Stomach (tissue), 9 donors: ENCODE measurements around the gene CRHR1. TPM values are rescaled to one million over a fixed set of nuclear protein-coding genes. Genes with fewer than 3 reads are reported as not detected.
"Not testable (repeated sequence)": the region's sequence is repeated elsewhere in the genome, so short reads cannot be mapped to it uniquely, and the experiment has no call there.

Source experiments
- DNase-seq, 2 donors: peaks; one replicate each; pipeline versions ENCODE4 v3.0.0 to v3.0.0-alpha.2; 2013 to 2019
- H3K27ac ChIP-seq, 5 donors: fragments of 200-600 bp in 4 of 5; sonication (generic) in 4 of 5; one replicate each; pipeline ENCODE4 v1.5.1; 2013 to 2019; ENCODE audit warnings: mild to moderate bottlenecking in 1 of 5, moderate library complexity in 1 of 5
- H3K27me3 ChIP-seq, 3 donors: fragments of 200-600 bp; sonication (generic); one replicate each; pipeline ENCODE4 v1.5.1; 2017 to 2019; ENCODE audit warnings: mixed run types in 1 of 3
- H3K36me3 ChIP-seq, 4 donors: fragments of 200-600 bp; sonication (generic); 1 replicate in 3 of 4; 2 replicates in 1 of 4; pipeline ENCODE4 v1.5.1; 2016 to 2019
- H3K4me1 ChIP-seq, 4 donors: fragments of 200-600 bp; sonication (generic); one replicate each; pipeline ENCODE4 v1.5.1; 2016 to 2019
- H3K4me3 ChIP-seq, 4 donors: fragments of 200-600 bp; sonication (generic) in 3 of 4; one replicate each; pipeline ENCODE4 v1.5.1; 2016 to 2019; ENCODE audit warnings: mild to moderate bottlenecking in 1 of 4
- H3K9me3 ChIP-seq, 4 donors: fragments of 200-600 bp; sonication (generic); one replicate each; pipeline ENCODE4 v1.5.1; 2016 to 2019
- CTCF ChIP-seq, 7 experiments: fragments of 450-650 bp in 4 of 7; fragments of 200-600 bp in 3 of 7; sonication (generic) in 3 of 7; IDR thresholded peaks; one replicate each; pipeline ENCODE4 v1.5.1; 2016 to 2019; ENCODE audit warnings: antibody characterized with exemption in 7 of 7, control low read depth in 2 of 7, mild to moderate bottlenecking in 1 of 7
- EP300 ChIP-seq: sonication (generic); formaldehyde crosslinking; IDR thresholded peaks from one replicate; pipeline ENCODE4 v1.6.1; 2017; ENCODE audit warnings: antibody characterized with exemption
- POLR2A ChIP-seq, 4 donors: fragments of 450-650 bp; IDR thresholded peaks; one replicate each; pipeline ENCODE4 v1.6.1; 2016; ENCODE audit warnings: antibody characterized with exemption in 4 of 4, control low read depth in 2 of 4, mild to moderate bottlenecking in 1 of 4, moderate library complexity in 1 of 4
- POLR2AphosphoS5 ChIP-seq, 3 donors: sonication (generic); formaldehyde crosslinking; IDR thresholded peaks; one replicate each; pipeline ENCODE4 v1.6.1; 2016; ENCODE audit warnings: antibody characterized with exemption in 3 of 3
- WGBS, 5 donors: extraction: QIAGEN DNeasy Blood & Tissue Kit in 3 of 5; methylation state at CpG; one replicate each; pipeline versions ENCODE4 v1.1.5 to v1.1.7; 2013 to 2018; 5-methylcytosine and 5-hydroxymethylcytosine counted together
- intact Hi-C: fragments of 100-400 bp; cut with DNase I; formaldehyde crosslinking; loops from one replicate; pipeline ENCODE4 v1.15.1; 2023; ENCODE audit warnings: low total_unique reads
- polyA plus RNA-seq, 3 donors: library from polyadenylated mRNA; stranded (reverse); fragments of 200-250 nt; gene quantifications; one replicate each; pipeline ENCODE4 v1.2.3, GENCODE V29; 2013
- total RNA-seq, 5 donors: library from RNA; depleted of rRNA; stranded (reverse); fragments of >200 nt; gene quantifications; one replicate each; pipeline versions ENCODE4 v1.1.0 to v1.2.3, GENCODE V29; 2014 to 2016
- donor health status: healthy with polysubstance abuse.
- donor health status: Bipolar disorder and iron deficiency.
- donor health status: healthy.

The CRHR1 gene
- total and polyA plus RNA-seq, 8 donors = not detected

GRCh38 chr17:45855691-45856336 lies 71.7 kb downstream of the CRHR1 start:
- 57 to 74% (median 70%) methylated on average over 2 of the region's 2 CpGs for WGBS, 5 donors
- Histone ChIP-seq H3K27ac (no peak overlapping the region), H3K4me3 (no peak overlapping the region), H3K36me3 (no peaks in the 10 kb centered on the region), H3K9me3 (no peaks in the 10 kb centered on the region), H3K4me1 (peaks cover 0 to 3% (median 0%) of the 10 kb centered on the region in 4 donors), H3K27me3 (peaks cover 0 to 63% (median 20%) of the 10 kb centered on the region in 3 donors)
- intact Hi-C loops = no loop called here
- no peak for DNase-seq
- no peak for TF ChIP-seq POLR2AphosphoS5 (IDR thresholded peaks at IDR 0.05)
- TF ChIP-seq POLR2A (IDR thresholded peaks at IDR 0.05) = no peak
- no peak for TF ChIP-seq EP300
- TF ChIP-seq CTCF (IDR thresholded peaks at IDR 0.05) = no peak

- 33 to 42% (median 39%) methylated on average over 10 of the region's 10 CpGs for WGBS, 5 donors
- peak in 1 of 2 donors; percentile 68 for DNase-seq
- intact Hi-C loops = no loop called here
Observed at GRCh38 chr17:45857977-45858708, 74.0 kb downstream of the CRHR1 start.

GRCh38 chr17:45861165-45861564 lies 77.0 kb downstream of the CRHR1 start:
- TF ChIP-seq EP300 (no peak), CTCF (IDR thresholded peaks at IDR 0.05) (no peak)
- intact Hi-C loops = no loop called here
- H3K27ac ChIP-seq = no peak overlapping the region
- H3K4me3 ChIP-seq = no peak overlapping the region
- H3K9me3 ChIP-seq = no peaks in the 10 kb centered on the region
- H3K36me3 ChIP-seq = no peaks in the 10 kb centered on the region
- peaks cover 0 to 72% (median 15%) of the 10 kb centered on the region in 3 donors for H3K27me3 ChIP-seq
- H3K4me1 ChIP-seq = no peaks in the 10 kb centered on the region
- no peak for DNase-seq
- 75 to 81% (median 80%) methylated on average over 3 to 7 of the region's 7 CpGs for WGBS, 5 donors

More at GRCh38 chr17:45857977-45858708, 74.0 kb downstream of the CRHR1 start:
- Histone ChIP-seq H3K27ac (no peak overlapping the region), H3K27me3 (peaks cover 0 to 62% (median 6%) of the 10 kb centered on the region in 3 donors), H3K36me3 (no peaks in the 10 kb centered on the region), H3K4me1 (no peaks in the 10 kb centered on the region), H3K4me3 (no peak overlapping the region), H3K9me3 (no peaks in the 10 kb centered on the region)
- TF ChIP-seq EP300 (no peak), POLR2A (IDR thresholded peaks at IDR 0.05) (no peak), CTCF (IDR thresholded peaks at IDR 0.05) (no peak), POLR2AphosphoS5 (IDR thresholded peaks at IDR 0.05) (no peak)

DNA sequence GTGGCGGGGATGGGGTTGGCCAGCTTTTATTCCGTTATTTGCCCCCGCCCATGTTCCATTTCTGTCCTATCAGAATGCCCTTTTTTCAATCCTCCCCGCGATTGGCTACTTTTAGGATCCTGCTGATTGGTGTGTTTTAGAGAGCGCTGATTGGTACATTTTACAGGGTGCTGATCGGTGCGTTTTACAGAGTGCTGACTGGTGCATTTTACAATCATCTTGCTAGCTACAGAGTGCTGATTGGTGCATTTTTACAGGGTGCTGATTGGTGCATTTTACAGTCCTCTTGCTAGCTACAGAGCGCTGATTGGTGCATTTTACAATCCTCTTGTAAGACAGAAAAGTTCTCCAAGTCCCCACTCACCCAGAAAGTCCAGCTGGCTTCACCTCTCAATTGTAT lies 78.0 kb downstream of the CRHR1 start:
- H3K4me3 ChIP-seq, H3K9me3 ChIP-seq, DNase-seq, intact Hi-C loops, H3K4me1 ChIP-seq, H3K27ac ChIP-seq, H3K36me3 ChIP-seq: not testable (repeated sequence)
- peaks cover 0 to 72% (median 15%) of the 10 kb centered on the region in 3 donors for H3K27me3 ChIP-seq
- WGBS, 5 donors = 81 to 93% (median 83%) methylated on average over 9 of the region's 9 CpGs
